GM19328 (cell line): Measurements from ENCODE around the gene HDAC10.

ENCODE experiments used
- ATAC-seq: cut with Tn5 transposase; IDR thresholded peaks from one replicate; pipeline ENCODE4 v1.9.1; 2021; ENCODE audit warnings: mild to moderate bottlenecking, moderate library complexity; ENCODE audit not compliant: unreplicated experiment

Gene HDAC10

GRCh38 chr22:50257041-50257440 is 6.0 kb upstream of the HDAC10 start:
- ATAC-seq: no peak

DNA sequence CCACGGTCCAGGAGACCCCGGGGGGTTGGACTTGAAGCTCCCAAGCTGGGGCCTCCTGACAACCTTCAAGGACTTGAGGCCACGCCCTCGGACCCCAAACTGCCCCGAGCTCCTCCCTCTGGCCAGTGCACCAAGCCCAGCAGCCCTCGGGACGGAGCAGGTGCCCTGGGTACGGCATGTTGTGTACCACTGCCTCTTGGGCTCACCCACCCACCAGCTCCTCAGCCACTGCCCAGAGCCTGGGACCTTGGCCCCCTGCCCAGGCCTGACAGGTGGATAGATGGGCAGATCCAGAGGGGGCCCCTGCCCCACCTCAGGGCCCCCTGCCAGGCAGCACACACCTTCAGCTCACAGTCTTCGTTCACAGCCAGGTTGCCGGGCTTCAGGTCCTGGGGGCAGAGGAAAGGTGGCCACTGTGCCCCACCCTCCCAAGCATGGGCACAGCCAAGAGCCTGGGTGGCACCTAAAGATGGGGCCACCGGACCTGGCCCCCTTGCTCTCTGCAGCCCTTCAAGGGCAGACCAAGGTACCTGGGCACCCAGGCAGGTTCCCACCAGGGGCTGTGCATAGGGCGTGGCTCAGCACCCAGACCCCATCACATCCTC is 5.3 kb upstream of the HDAC10 start:
- no peak for ATAC-seq

DNA sequence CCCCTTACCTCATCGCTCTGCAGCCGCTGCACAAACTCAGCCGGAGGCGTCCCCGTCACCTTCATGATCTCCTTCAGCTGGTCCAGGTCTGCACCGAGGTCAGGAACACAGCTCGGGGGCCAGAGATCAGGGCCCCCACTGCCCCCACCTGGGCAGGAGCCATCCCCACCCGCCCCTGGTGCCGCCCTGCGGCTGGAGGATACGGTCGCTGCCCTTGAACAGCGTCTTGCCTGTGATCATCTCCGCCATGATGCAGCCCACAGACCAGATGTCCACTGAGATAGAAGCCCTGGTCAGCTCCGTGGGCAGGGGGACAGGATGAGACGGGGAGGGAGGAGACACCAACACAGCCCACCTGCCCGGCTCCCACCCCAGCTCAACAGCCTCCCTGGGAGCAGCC is 4.5 kb upstream of the HDAC10 start:
- no peak for ATAC-seq

DNA sequence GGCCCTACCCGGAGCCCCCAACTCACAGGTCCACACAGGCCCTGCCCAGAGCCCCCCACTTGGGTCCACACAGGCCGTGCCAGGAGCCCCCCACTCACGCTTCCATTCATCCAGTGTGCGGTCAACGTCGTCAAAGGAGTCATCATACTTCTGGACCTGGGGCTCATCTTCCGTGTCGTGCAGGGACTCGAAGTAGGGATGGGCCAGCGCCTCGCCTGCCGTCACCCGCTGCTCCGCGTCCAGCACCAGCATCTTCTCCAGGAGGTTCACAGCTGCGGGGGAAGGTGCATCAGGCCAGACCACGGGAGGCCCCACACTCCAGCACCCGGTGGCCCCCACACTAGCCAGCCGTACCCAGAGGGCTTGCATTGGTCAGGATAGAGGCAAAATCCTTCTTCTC is 4.0 kb upstream of the HDAC10 start:
- ATAC-seq: no peak

GRCh38 chr22:50253941-50254340 is 2.9 kb upstream of the HDAC10 start:
- no peak for ATAC-seq

DNA sequence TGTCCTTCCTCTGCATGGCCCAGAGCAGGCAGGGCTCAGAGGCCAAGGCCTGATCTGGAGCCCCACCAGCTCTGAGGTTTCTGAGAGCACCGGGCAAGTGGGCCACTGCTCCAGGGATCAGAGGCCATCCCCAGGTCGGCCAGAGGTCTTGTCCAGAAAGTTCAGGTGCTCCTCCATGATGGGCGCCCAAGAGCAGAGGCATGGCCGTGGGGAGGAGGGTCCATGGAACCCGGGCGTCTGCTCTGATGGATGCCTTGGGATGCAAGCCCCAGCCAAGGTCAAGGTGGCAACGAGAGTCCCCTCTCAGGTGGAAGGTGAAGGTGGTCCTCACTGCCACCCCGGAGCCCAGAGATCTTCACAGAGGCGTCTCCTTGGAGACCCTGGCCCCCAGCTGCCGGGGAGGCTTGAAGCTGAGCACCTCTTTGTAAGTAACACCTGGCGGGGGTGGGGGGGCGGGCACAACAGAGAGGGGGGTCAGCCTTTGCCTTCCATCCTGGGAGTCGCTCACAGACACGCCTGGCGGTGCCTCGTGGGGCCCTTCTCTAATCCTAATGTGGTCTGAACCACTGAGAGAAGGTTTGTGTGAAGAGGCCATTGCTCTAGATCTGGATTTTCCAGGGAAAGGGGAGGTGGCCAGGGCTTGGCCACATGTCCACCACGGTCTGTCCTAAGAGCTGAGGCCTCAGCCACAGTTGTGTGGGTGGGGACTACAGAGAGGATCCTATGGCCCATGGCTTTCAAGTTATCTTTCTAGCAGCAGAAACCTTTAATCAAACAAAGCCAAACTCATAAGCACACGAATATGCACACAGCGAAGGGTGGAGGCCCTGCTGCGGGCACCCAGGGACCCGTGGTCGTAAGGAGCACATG is 2.2 kb upstream of the HDAC10 start:
- no peak for ATAC-seq

- no peak for ATAC-seq
Observed at GRCh38 chr22:50252082-50253045, 1.3 kb upstream of the HDAC10 start.

- peak; percentile 9 for ATAC-seq
Observed at GRCh38 chr22:50251477-50252081, 514 bp upstream of the HDAC10 start.

- no peak for ATAC-seq
Observed at GRCh38 chr22:50250249-50250554, 863 bp downstream of the HDAC10 start.

DNA sequence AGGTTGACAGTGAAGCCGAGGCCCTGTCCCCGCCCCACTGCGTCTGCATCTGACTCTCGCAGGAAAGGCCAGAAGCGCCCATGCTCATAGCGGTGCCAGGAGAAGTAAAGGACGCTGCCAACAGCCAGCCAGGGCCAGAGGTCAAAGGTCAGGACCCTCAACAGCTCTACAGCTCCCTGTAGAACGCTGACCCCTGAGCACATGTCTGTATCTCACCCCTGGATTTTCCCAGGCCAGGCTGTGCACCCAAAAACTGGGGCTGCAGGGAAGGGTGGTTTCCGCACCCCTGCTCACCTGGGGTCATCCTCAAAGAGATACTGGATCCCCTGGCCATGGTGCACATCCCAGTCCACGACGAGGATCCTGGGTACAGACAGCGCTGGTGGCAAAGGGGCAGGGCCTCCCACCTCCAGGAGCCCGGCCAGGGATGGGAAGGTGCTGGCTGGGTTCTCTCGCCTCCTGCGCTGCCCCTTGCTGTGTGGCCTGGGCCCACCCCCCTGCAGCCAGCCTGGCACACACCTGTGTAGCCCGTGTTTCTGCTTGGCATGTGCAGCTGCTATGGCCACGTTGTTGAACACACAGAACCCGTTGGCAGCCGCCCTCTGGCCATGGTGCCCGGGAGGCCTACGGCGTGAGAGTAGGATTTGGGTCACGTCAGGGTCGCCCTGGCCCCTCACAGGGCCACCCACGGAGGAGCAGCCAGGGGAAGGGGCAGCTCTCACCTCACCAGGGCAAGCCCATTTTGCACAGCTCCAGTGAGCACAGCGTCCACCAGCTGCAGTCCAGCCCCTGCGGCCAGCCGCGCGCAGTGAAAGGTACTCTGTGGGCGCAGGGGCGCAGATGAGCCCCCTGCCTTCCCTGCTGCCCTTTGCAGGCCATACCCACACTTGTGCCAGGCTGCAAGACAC is 1.5 kb downstream of the HDAC10 start:
- no peak for ATAC-seq

DNA sequence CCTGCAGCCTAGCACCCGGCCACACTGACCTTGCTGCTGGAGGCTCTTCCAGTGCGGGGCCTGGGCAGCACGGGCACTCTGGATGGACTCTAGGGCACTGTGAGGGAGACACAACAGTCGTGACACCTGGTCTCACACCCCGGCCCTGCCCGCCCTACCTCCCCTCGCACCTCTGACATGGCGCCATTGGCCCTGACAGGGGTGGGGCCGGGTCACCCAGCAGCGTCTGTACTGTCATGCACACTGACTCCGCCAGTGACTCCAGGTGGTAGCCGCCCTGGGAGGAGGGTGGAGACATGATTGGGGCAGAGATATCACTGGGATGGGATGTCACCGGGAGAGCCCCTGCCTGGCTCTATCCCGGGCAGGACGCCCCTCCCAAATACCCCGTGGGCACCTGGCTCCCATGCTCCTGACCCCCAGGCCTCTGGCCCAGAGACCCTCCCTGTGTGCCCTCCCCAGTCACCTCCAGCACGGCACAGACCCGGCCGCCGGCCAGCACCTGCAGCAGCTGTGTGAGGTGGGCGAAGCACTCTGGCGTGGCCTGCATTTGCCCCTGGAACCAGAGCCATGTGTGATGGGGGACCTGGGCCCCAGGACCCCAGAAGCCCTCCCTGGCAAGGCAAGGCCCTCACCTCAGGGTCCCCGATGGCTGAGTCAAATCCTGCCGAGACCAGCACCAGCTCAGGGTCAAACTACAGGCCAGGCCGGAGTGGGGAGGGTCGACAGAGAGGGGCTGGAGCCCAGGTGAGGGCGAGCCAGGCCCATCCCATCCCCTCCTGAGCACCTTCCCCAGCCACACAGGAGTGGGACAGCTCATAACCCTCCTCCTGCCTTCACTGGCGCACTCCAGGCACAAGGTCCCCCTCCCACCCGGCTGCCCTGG is 2.6 kb downstream of the HDAC10 start:
- ATAC-seq: no peak

- no peak for ATAC-seq
Observed at GRCh38 chr22:50247748-50248147, 3.3 kb downstream of the HDAC10 start.

- no peak for ATAC-seq
Observed at GRCh38 chr22:50246242-50247175, 4.6 kb downstream of the HDAC10 start.

DNA sequence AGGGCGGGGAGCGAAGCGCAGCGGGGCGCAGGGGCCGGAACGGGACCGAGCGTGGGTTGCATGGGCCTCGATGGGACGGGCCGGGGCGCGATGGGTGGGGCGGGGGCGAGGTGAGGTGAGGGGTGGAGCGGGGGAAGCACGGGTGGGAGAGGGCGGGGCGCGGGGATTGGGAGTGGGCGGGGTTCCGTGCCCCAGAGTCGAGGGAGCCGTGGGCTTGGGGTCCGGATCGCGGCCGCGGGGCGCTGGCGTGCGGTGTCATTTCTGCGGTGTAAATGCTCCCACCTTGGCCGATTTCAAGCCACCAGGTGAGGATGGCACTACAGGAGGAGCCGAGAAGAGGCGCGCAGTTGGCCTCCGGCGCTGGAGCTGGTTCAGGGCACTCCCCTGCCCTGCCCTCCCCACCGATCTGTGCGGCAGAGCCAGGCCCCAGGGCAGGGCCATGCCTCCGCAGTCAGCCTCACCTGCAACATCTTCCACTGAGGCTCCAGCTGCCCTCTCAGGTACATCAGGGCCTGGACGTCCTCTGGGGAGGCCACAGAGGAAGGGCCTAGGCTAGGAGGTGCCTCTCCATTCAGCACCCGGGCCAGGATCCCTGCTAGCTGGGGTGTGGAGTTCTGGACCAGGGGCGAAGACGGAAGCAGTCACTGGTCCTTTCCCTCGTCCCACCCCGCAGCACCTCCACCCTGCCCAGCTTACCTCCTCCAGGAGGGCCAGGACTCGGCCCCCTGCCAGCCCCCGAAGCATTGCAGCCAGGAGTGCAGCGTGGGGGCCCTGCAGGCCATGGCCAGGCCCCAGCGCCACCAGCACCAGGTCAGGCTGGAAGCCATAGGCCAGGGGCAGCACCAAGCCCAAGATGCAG is 5.6 kb downstream of the HDAC10 start:
- no peak for ATAC-seq

DNA sequence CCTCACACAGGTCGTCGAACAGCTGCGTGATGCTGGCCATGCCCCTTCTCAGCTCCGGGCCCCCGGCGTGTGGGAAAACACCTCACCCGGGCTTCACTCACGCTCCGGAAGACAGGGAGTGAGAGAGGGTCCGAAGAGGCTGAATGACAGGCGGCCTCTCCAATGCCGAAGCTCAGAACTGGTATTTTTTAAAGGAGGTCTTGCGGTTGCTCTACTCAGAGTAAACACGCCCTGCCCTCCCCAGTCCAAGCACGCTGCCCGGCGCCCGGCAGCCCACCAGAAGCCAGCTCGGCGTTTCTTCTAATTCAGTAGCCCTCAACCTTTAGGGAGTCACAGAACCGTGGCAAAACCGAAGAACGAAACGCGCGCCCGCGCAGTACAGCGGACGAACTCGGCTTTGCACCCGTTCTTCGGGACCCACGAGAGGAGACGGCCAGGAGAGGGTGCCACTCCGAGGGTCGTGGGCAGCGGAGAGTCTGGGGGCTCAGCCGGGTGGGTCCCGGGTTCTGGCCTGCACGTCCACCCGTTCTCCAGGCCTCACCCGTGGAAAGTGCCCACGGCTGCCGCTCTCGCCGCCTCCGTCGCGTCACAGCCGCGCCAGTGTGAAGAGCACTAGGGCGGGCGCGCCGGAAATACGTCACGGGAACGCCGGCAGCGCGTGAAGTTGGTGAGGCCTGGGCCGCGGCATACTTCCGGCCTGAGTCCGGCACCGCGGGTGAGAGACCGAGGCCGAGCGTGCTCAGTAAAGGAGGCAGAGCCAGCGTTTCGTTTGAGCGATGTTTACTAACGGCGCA is 6.4 kb downstream of the HDAC10 start, which contains the start of gene TUBGCP6:
TUBGCP6 (minus strand) TSS at position 604 of the 794 bp plus-strand sequence; CDS start at position 40, 564 bp downstream.
- ATAC-seq: peak; percentile 66
